Amniotic stem cell (primary cell): Measurements from ENCODE around the gene LBHD2.
A peak's percentile ranks its signal among the peaks of the same experiment; 100 is the strongest.

Source experiments
- DNase-seq: peaks from one replicate; lab custom pipeline; 2025; lab: John Stamatoyannopoulos, UW

The LBHD2 gene

GRCh38 chr14:103068351-103069073 is 15.5 kb upstream of the LBHD2 start:
- no peak for DNase-seq

GRCh38 chr14:103070263-103070885 is 13.6 kb upstream of the LBHD2 start:
- DNase-seq = no peak

- no peak for DNase-seq
These were observed 13.0 kb upstream of the LBHD2 start for GRCh38 chr14:103070971-103071542.

- DNase-seq = no peak
These were observed 12.3 kb upstream of the LBHD2 start for GRCh38 chr14:103071544-103072251.

- no peak for DNase-seq
These were observed 11.2 kb upstream of the LBHD2 start for GRCh38 chr14:103072595-103073366.

GRCh38 chr14:103073367-103073875 is 10.6 kb upstream of the LBHD2 start:
- DNase-seq = no peak

GRCh38 chr14:103073876-103074728 is 9.9 kb upstream of the LBHD2 start:
- no peak for DNase-seq

GRCh38 chr14:103074729-103075367 is 9.2 kb upstream of the LBHD2 start:
- DNase-seq = no peak

GRCh38 chr14:103078420-103078749 is 5.6 kb upstream of the LBHD2 start:
- peak; percentile 41 for DNase-seq

- DNase-seq = no peak
These were observed 5.0 kb upstream of the LBHD2 start for GRCh38 chr14:103078860-103079587.

GRCh38 chr14:103081951-103082350 is 2.1 kb upstream of the LBHD2 start:
- no peak for DNase-seq

- DNase-seq = no peak
These were observed 1.4 kb downstream of the LBHD2 start for GRCh38 chr14:103085106-103086091.

- no peak for DNase-seq
These were observed 2.8 kb downstream of the LBHD2 start for GRCh38 chr14:103086771-103087342.

GRCh38 chr14:103087343-103087835 is 3.4 kb downstream of the LBHD2 start:
- DNase-seq = no peak

GRCh38 chr14:103088921-103089320 is 4.9 kb downstream of the LBHD2 start:
- DNase-seq = no peak

- DNase-seq = no peak
These were observed 5.7 kb downstream of the LBHD2 start for GRCh38 chr14:103089386-103090335.

GRCh38 chr14:103090481-103091020 is 6.5 kb downstream of the LBHD2 start:
- no peak for DNase-seq
